ENCODE measurements around the gene ITPK1. TPM values are rescaled to one million over a fixed set of nuclear protein-coding genes. Genes with fewer than 3 reads are reported as not detected.

The ITPK1 gene
- total RNA-seq, 2 donors from 2014 or later, result 29.4 to 36.1 TPM

DNA sequence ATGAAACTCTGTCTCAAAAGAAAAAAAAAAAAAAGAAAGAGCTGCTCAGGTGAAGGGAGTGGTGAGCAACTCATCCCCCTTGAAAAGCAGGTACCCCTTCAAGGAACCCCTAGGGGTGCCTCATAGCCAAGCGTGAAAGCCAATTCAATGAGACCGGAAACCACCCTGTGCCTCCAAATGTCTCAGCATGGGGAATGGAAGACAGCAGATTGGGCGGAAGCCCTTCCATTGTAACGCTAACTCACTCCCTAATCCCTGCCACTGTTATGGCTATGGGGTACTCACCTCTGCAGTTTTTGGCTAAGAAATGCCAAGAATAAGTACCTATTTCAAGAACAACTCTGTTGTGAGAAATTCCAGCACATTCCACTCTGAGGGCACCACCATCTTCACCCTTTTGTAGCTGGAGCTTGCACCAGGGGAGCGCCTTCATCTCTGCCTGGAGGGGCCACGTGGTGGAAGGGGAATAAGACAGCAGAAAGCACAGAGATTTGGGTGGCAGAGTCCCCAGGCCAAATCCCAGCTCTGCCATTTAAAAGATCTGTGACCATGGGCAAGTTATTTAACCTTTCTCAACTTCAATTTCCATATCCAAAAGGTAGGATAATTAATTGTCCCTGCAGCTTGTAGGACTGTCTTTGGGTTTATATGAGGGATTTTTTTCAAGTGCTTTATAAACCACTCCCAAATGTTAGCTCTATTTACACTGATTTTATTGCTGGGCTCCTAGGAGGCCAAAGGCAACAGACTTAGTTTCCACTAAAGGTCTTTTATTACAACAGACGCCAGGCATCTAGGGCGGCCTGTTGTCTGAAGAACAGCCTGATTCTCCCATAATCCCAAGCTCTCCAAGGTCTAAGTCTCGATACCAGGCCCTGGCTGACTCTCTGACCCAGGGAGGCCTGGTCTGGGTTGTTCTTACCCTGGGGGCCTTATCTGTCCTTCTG, 63.9 kb downstream of the ITPK1 start:
- Mint-ChIP-seq H3K36me3 (ENCODE audit: low read depth) (peaks cover 4% of the 10 kb centered on the region), H3K27me3 (no peaks in the 10 kb centered on the region), H3K4me1 (peaks cover 6% of the 10 kb centered on the region), H3K4me3 (no peak overlapping the region), H3K27ac (no peak overlapping the region)
- no peaks in the 10 kb centered on the region for H3K9me3 ChIP-seq (ENCODE audit: control insufficient read depth, low read length, poor library complexity, severe bottlenecking)
- no peak for ATAC-seq
- DNase-seq, result no peak

DNA sequence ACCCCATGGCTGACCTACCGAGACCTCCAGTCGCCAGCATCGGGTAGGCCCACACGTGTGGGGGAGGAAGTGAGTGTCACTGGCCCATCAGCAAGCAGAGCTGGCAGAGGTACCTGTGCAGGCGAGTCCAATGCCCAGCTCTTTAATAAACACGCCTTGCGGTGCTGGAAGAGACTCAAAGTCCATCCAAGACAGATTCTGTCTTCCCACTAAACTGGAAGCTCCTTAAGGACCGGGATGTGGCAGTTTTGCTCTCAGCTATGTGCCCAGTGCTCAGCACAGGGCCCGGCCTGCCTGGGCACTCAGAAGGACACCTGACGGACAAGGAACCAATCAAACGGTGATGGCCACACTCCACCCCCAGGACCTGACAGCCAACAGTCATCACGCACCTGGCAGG, 65.0 kb downstream of the ITPK1 start:
- Mint-ChIP-seq H3K36me3 (ENCODE audit: low read depth) (peaks cover 6% of the 10 kb centered on the region), H3K4me3 (no peak overlapping the region), H3K27me3 (no peaks in the 10 kb centered on the region), H3K4me1 (peaks cover 7% of the 10 kb centered on the region), H3K27ac (no peak overlapping the region)
- ATAC-seq, result no peak
- no peak for DNase-seq
- no peaks in the 10 kb centered on the region for H3K9me3 ChIP-seq (ENCODE audit: control insufficient read depth, low read length, poor library complexity, severe bottlenecking)

DNA sequence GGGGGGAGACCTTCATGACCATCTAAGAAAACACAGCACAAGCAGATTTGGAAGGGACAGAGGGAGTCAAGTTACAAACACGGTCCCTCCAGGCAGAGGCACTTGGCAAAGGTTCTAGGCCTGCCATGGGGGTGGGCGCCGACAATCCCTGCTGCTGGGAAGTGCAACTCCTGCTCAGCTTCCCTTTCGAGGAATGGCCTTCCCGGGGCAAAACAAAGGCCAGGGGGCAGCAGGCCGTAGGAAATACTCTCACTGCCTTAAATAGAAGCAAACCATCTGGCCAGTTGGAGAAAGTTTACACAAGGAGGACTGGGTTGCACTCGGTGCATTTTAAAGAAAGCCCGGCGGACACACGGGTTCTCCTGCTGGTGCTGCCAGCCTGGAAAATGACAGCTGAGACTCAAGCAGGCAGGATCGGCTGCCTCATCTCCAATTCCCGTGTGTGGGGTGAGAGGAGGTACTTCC, 65.8 kb downstream of the ITPK1 start:
- Mint-ChIP-seq H3K36me3 (ENCODE audit: low read depth) (peaks cover 6% of the 10 kb centered on the region), H3K27ac (no peak overlapping the region), H3K4me3 (no peak overlapping the region), H3K4me1 (peaks cover 10% of the 10 kb centered on the region), H3K27me3 (no peaks in the 10 kb centered on the region)
- H3K9me3 ChIP-seq (ENCODE audit: control insufficient read depth, low read length, poor library complexity, severe bottlenecking), result no peaks in the 10 kb centered on the region
- DNase-seq (no peak), ATAC-seq (no peak)

DNA sequence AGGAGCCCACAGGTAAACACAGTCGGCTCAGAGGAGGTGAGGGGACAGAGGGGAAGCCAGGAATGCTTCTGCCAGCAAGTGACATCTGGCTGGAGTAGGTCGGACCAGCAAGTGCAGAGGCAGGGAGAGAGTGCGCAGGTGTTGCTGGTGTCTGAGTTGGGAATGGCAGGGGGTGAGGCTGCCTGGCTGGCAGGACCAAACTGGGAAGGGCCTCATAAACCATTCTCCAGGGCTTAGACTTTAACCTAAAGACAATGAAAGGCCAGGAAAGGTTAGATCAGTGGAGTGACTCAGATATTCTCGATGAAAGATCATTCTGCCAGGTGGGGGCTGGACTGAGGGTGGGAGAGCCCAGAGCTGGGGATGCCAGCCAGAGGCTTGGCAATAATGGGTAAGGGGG, 66.4 kb downstream of the ITPK1 start:
- no peak for ATAC-seq
- DNase-seq, result no peak
- H3K4me3 Mint-ChIP-seq, result no peak overlapping the region
- no peaks in the 10 kb centered on the region for H3K9me3 ChIP-seq (ENCODE audit: control insufficient read depth, low read length, poor library complexity, severe bottlenecking)
- H3K27me3 Mint-ChIP-seq, result no peaks in the 10 kb centered on the region
- peaks cover 13% of the 10 kb centered on the region for H3K4me1 Mint-ChIP-seq
- H3K27ac Mint-ChIP-seq, result no peak overlapping the region
- peaks cover 6% of the 10 kb centered on the region for H3K36me3 Mint-ChIP-seq (ENCODE audit: low read depth)

DNA sequence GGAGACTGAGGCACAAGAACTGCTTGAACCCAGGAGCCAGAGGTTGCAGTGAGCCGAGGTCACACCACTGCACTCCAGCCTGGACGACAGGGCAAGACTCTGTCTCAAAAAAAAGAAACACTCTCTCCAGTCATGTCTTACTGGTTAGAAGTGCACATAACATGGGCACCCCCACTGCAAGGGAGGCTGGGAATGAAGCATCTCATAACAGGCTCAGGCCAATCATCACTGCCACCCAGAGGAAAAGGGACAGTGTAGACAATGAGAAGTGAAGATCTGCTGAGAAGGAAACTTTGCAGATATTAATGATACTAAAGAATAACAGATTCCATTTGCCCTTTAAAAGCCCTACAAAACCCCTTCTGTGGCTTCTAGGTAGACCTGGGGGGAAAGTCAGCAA, 66.9 kb downstream of the ITPK1 start:
- ATAC-seq (no peak), DNase-seq (no peak)
- Mint-ChIP-seq H3K4me1 (peaks cover 14% of the 10 kb centered on the region), H3K27ac (no peak overlapping the region), H3K27me3 (no peaks in the 10 kb centered on the region), H3K4me3 (no peak overlapping the region), H3K36me3 (ENCODE audit: low read depth) (peaks cover 6% of the 10 kb centered on the region)
- no peaks in the 10 kb centered on the region for H3K9me3 ChIP-seq (ENCODE audit: control insufficient read depth, low read length, poor library complexity, severe bottlenecking)

DNA sequence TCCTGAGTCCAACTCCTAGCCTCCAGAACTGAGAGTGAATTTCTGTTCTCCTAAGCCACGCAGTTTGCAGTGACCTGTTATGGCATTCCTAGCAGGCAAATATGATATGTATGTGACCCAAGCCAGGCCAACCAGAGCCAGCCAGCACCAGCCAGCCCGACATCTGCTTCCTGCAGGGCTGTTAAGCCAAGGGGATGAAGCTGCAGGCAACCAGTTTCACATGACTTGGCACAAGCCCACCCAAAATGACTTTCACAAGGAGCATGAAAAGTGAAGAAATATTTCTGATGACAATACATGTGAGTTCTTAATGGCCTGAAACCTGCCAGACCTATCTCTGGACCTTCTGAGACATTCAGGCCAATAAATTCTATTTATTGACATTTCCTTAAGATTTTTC, 68.1 kb downstream of the ITPK1 start:
- no peaks in the 10 kb centered on the region for H3K27me3 Mint-ChIP-seq
- DNase-seq, result no peak
- H3K27ac Mint-ChIP-seq, result no peak overlapping the region
- peaks cover 6% of the 10 kb centered on the region for H3K36me3 Mint-ChIP-seq (ENCODE audit: low read depth)
- no peaks in the 10 kb centered on the region for H3K9me3 ChIP-seq (ENCODE audit: control insufficient read depth, low read length, poor library complexity, severe bottlenecking)
- no peak overlapping the region for H3K4me3 Mint-ChIP-seq
- H3K4me1 Mint-ChIP-seq, result peaks cover 14% of the 10 kb centered on the region
- ATAC-seq, result no peak

DNA sequence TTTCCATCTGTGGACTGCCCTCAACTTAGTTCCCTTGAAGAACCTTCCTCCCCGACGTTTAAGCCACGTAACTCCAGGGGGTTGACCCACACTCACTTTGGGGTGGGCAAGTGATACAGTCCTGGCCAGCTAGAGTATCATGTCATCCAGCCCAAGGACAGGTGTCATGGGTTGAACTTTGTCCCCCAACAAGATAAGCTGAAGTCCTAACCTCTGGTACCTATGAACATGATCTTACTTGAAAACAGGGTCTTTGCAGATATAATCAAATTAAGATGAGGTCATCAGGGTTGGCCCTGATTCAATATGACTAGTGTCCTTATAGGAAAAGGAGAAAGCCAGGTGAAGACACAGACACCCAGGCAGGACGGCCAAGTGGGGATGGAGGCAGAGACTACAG, 68.6 kb downstream of the ITPK1 start:
- Mint-ChIP-seq H3K4me3 (no peak overlapping the region), H3K36me3 (ENCODE audit: low read depth) (peaks cover 6% of the 10 kb centered on the region), H3K27me3 (no peaks in the 10 kb centered on the region), H3K27ac (no peak overlapping the region), H3K4me1 (peaks cover 14% of the 10 kb centered on the region)
- no peak for DNase-seq
- H3K9me3 ChIP-seq (ENCODE audit: control insufficient read depth, low read length, poor library complexity, severe bottlenecking), result no peaks in the 10 kb centered on the region
- no peak for ATAC-seq

DNA sequence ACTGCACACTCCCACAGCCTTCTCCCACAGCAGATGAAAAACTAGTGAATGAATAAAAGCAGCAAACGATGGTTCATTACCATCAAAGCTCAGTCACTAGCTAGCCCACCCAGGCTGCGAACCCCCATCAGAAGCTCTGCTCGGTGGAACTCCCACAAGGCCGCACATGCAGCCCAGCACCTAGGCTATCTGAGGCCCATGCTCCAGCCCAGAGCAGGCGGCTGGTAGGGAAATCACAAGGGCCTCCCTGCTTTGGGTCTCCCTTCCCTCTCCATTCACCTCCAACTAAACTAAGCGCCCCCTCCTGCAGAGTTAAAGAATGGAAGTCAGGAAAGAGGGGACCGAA, 69.0 kb downstream of the ITPK1 start:
- no peaks in the 10 kb centered on the region for H3K27me3 Mint-ChIP-seq
- no peaks in the 10 kb centered on the region for H3K9me3 ChIP-seq (ENCODE audit: control insufficient read depth, low read length, poor library complexity, severe bottlenecking)
- peaks cover 6% of the 10 kb centered on the region for H3K36me3 Mint-ChIP-seq (ENCODE audit: low read depth)
- no peak overlapping the region for H3K27ac Mint-ChIP-seq
- H3K4me3 Mint-ChIP-seq, result no peak overlapping the region
- ATAC-seq (no peak), DNase-seq (no peak)
- peaks cover 16% of the 10 kb centered on the region for H3K4me1 Mint-ChIP-seq

DNA sequence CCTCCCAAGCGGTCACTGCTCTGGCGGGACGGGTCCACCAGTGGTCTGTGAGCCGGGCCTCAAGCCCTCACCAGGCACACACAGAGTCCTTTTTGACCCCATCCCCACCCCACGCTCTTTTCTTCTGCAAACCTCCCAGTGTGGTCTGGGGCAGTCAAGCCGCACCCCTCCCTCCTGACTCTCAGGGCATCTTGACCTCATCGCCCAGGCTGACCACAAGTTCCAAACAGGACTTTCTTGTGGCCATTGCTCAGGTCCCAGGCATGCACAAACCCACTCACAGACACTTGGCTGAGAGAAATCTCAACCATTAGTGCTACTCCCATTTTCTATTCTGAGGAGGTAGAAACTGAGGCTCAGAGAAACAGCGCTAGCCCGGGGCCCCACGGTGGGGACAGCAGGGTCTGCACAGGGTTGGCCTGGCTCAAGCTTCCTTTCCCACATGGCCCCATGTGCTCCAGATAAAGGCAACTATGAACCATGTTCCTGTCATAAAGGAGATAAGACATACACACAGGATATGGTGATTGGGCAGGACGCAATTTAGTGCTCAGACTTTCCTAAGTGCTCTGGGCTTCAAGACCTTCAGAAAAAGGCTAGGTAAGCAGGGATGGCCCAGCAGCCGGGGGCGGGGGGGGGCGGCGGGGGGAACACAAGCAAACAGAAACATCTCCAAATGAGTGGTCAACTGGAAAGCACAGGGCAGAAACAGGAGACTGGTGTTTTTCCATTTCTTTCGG, 69.6 kb downstream of the ITPK1 start:
- ATAC-seq (no peak), DNase-seq (no peak)
- no peaks in the 10 kb centered on the region for H3K9me3 ChIP-seq (ENCODE audit: control insufficient read depth, low read length, poor library complexity, severe bottlenecking)
- peaks cover 17% of the 10 kb centered on the region for H3K4me1 Mint-ChIP-seq
- peaks cover 6% of the 10 kb centered on the region for H3K36me3 Mint-ChIP-seq (ENCODE audit: low read depth)
- H3K27me3 Mint-ChIP-seq, result no peaks in the 10 kb centered on the region
- peak overlapping the region; percentile 57 for H3K27ac Mint-ChIP-seq
- no peak overlapping the region for H3K4me3 Mint-ChIP-seq

DNA sequence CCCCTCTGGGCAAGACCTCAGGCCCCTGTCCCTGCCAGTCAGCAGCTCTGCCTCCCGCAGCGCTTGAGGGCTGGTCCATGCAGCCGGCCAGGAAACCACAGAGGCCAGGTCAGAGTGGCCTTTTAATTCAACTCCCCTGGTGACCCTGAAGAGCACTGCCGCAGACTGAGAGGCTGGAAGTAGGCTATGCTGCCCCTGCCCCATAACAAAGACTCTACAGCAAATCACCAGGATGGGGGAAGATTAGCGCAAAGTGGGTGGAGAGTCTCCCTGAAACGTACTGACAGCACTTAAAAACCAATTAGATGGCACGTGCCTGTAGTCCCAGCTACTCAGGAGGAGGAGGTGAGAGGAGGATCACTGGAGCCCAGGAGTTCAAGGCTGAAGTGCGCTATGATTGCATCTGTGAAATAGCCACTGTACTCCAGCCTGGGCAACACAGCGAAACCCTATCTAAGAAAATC, 70.5 kb downstream of the ITPK1 start:
- H3K27me3 Mint-ChIP-seq, result no peaks in the 10 kb centered on the region
- no peak overlapping the region for H3K27ac Mint-ChIP-seq
- ATAC-seq (no peak), DNase-seq (no peak)
- H3K4me1 Mint-ChIP-seq, result peaks cover 22% of the 10 kb centered on the region
- no peak overlapping the region for H3K4me3 Mint-ChIP-seq
- H3K9me3 ChIP-seq (ENCODE audit: control insufficient read depth, low read length, poor library complexity, severe bottlenecking), result no peaks in the 10 kb centered on the region
- peaks cover 6% of the 10 kb centered on the region for H3K36me3 Mint-ChIP-seq (ENCODE audit: low read depth)

DNA sequence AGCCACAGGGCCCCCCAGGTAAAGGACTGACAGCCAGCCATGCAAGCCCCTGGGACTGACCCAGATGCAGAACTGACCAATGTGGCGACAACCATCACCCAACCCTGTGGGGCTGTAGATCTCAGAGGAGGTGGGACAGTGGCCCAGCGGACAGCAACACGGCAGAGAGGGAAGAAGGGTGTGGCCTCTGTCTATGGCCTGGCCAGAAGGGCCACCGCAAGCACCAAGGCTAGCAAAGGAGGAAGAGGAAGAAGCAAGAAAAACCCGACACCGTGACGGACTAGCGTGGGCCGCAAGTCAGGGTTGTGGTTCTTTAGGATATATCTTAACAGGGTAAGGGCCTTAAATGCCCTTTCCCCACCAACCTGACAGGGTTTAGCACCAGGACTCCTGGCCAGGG, 71.2 kb downstream of the ITPK1 start:
- Mint-ChIP-seq H3K4me1 (peaks cover 22% of the 10 kb centered on the region), H3K4me3 (no peak overlapping the region), H3K27ac (no peak overlapping the region), H3K36me3 (ENCODE audit: low read depth) (peaks cover 6% of the 10 kb centered on the region), H3K27me3 (no peaks in the 10 kb centered on the region)
- H3K9me3 ChIP-seq (ENCODE audit: control insufficient read depth, low read length, poor library complexity, severe bottlenecking), result no peaks in the 10 kb centered on the region
- DNase-seq (no peak), ATAC-seq (peak; percentile 44)

DNA sequence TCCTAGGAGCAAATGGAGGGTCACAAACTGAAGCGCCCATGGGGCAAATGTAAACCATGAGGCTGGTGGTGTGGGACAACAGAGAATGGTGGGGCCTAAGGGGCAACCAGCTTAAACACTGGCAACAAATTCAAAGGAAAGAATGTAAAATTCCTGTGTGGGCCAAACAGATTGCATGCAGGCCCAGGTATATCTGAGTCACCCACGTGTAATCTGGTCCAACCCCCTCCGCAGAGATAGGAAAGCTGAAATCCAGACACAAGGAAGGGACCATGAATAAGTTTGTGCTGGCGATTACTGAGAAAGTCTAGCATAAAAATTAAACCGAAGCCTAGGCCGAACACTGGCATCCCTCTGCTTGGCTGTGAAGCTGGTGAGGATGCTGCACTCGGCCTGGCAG, 71.6 kb downstream of the ITPK1 start:
- Mint-ChIP-seq H3K27me3 (no peaks in the 10 kb centered on the region), H3K36me3 (ENCODE audit: low read depth) (peaks cover 2% of the 10 kb centered on the region), H3K4me3 (no peak overlapping the region), H3K4me1 (peaks cover 25% of the 10 kb centered on the region), H3K27ac (no peak overlapping the region)
- no peaks in the 10 kb centered on the region for H3K9me3 ChIP-seq (ENCODE audit: control insufficient read depth, low read length, poor library complexity, severe bottlenecking)
- no peak for DNase-seq
- ATAC-seq, result no peak

DNA sequence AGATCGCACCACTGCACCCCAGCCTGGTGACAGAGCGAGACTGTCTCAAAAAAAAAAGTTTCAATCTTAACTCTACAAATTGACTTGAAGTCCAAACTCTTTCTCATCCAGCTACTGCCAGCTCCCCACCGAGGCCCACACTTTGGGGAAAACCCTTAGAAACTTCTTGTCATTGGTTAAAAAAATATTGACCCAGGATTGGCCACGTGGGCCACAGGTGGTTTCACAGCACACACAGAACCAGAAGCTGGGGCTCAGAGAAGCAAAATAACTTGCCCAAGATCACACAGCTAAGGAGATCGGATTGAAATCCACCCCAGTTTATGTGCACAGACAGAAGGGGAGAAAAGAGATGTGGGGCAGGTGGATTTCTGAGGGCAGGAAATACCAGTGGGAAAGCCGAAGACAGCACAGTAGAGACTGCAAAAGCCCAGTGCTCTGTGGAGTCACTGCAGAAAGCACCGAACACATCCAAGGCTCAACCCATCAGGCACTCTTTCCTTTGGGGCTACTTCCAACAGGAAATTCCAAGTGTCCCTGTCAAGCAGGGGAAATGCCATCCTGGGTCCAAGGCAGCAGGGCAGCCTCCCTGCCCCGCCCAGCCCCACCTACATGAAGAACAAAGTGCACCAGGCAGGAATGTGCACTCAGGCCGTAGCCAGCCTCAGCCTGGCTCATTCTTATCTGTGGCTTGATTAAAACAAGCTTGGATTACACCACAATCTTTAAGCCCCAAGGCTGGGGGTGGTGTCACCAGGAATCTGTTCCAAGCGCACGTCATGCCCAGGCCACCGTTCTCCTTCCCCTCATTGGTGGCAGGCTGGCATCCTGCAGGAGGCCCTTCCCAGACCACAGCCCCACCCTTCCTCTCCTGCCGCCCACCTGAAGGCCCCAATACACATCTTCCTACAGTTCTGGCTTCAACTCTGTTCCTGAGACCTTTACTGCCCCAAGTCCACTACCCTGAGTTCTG, 72.5 kb downstream of the ITPK1 start:
- ATAC-seq (no peak), DNase-seq (no peak)
- no peaks in the 10 kb centered on the region for H3K27me3 Mint-ChIP-seq
- peak overlapping the region; percentile 43 for H3K27ac Mint-ChIP-seq
- no peaks in the 10 kb centered on the region for H3K9me3 ChIP-seq (ENCODE audit: control insufficient read depth, low read length, poor library complexity, severe bottlenecking)
- H3K36me3 Mint-ChIP-seq (ENCODE audit: low read depth), result peaks cover 2% of the 10 kb centered on the region
- no peak overlapping the region for H3K4me3 Mint-ChIP-seq
- peaks cover 28% of the 10 kb centered on the region for H3K4me1 Mint-ChIP-seq
